Cardiac muscle cell (in vitro differentiated cells and primary cell): ENCODE measurements around the gene LYRM4. TPM values are rescaled to one million over a fixed set of nuclear protein-coding genes. Genes with fewer than 3 reads are reported as not detected.

Experiments used
- DNase-seq, 2 donors: peaks; one replicate each; pipeline versions ENCODE4 v3.0.0 to v3.0.0-alpha.2; 2010 to 2017; ENCODE audit warnings: low read depth in 1 of 2, low spot score in 1 of 2
- H3K27ac ChIP-seq: fragments of 200-600 bp; sonication (generic); 2 replicates; pipeline ENCODE4 v1.5.1; 2016
- H3K27me3 ChIP-seq: fragments of 200-600 bp; sonication (generic); 2 replicates; pipeline ENCODE4 v1.6.0; 2016; ENCODE audit warnings: control low read depth
- H3K36me3 ChIP-seq: fragments of 200-600 bp; sonication (generic); 2 replicates; pipeline ENCODE4 v1.5.1; 2016; ENCODE audit warnings: control low read depth
- H3K4me1 ChIP-seq: fragments of 200-600 bp; sonication (generic); 2 replicates; pipeline ENCODE4 v1.8.1; 2017; ENCODE audit warnings: low read depth, mild to moderate bottlenecking, mixed run types
- H3K4me3 ChIP-seq: fragments of 200-600 bp; sonication (generic); 2 replicates; pipeline ENCODE4 v1.5.1; 2016; ENCODE audit warnings: mild to moderate bottlenecking
- H3K9me3 ChIP-seq: fragments of 200-600 bp; sonication (generic); 2 replicates; pipeline ENCODE4 v1.5.1; 2017; ENCODE audit warnings: low read depth, mild to moderate bottlenecking, control low read depth
- CTCF ChIP-seq: IDR thresholded peaks from 2 replicates; pipeline ENCODE4 v1.5.1; 2012; ENCODE audit warnings: low read depth, mild to moderate bottlenecking, low read length
- polyA plus RNA-seq: library from polyadenylated mRNA; unstranded; fragments of >200 nt; fragmentation: Nextera tagmentation; extraction: Ambion mirVana; gene quantifications from 2 replicates; pipeline ENCODE4 v1.2.1, GENCODE V29; 2016
- total RNA-seq: library from RNA; depleted of rRNA; stranded (reverse); fragments of >200 nt; gene quantifications from 2 replicates; pipeline ENCODE4 v1.2.3, GENCODE V29; 2016

Gene LYRM4
- total and polyA plus RNA-seq, 2 experiments from 2014 or later, result 24.2 to 38.3 TPM

- Histone ChIP-seq H3K27me3 (no peaks in the 10 kb centered on the region), H3K27ac (no peak overlapping the region), H3K4me1 (peaks cover 51% of the 10 kb centered on the region), H3K9me3 (no peaks in the 10 kb centered on the region), H3K36me3 (no peaks in the 10 kb centered on the region), H3K4me3 (no peak overlapping the region)
- no peak for TF ChIP-seq CTCF
- no peak for DNase-seq
Observed at GRCh38 chr6:5204376-5204775, 56.4 kb downstream of the LYRM4 start.

- no peak overlapping the region for H3K4me3 ChIP-seq
- H3K4me1 ChIP-seq, result peaks cover 51% of the 10 kb centered on the region
- H3K36me3 ChIP-seq, result no peaks in the 10 kb centered on the region
- no peaks in the 10 kb centered on the region for H3K27me3 ChIP-seq
- no peak for DNase-seq
- TF ChIP-seq CTCF, result no peak
- no peaks in the 10 kb centered on the region for H3K9me3 ChIP-seq
- H3K27ac ChIP-seq, result no peak overlapping the region
Observed at GRCh38 chr6:5203546-5203945, 57.2 kb downstream of the LYRM4 start.

GRCh38 chr6:5202941-5203340 is 57.8 kb downstream of the LYRM4 start:
- no peaks in the 10 kb centered on the region for H3K9me3 ChIP-seq
- no peaks in the 10 kb centered on the region for H3K36me3 ChIP-seq
- peaks cover 47% of the 10 kb centered on the region for H3K4me1 ChIP-seq
- no peak for TF ChIP-seq CTCF
- DNase-seq, result no peak
- no peak overlapping the region for H3K27ac ChIP-seq
- no peak overlapping the region for H3K4me3 ChIP-seq
- H3K27me3 ChIP-seq, result no peaks in the 10 kb centered on the region

GRCh38 chr6:5202206-5202605 is 58.5 kb downstream of the LYRM4 start:
- H3K27me3 ChIP-seq, result no peaks in the 10 kb centered on the region
- no peak overlapping the region for H3K4me3 ChIP-seq
- H3K36me3 ChIP-seq, result no peaks in the 10 kb centered on the region
- no peak for DNase-seq
- no peaks in the 10 kb centered on the region for H3K9me3 ChIP-seq
- H3K4me1 ChIP-seq, result peaks cover 40% of the 10 kb centered on the region
- H3K27ac ChIP-seq, result no peak overlapping the region
- TF ChIP-seq CTCF, result no peak

GRCh38 chr6:5201271-5201670 is 59.5 kb downstream of the LYRM4 start:
- TF ChIP-seq CTCF, result no peak
- Histone ChIP-seq H3K27me3 (no peaks in the 10 kb centered on the region), H3K27ac (no peak overlapping the region), H3K4me1 (peaks cover 31% of the 10 kb centered on the region), H3K36me3 (no peaks in the 10 kb centered on the region), H3K4me3 (no peak overlapping the region), H3K9me3 (no peaks in the 10 kb centered on the region)
- DNase-seq, result no peak

- no peaks in the 10 kb centered on the region for H3K9me3 ChIP-seq
Observed at GRCh38 chr6:5199702-5200101, 61.0 kb downstream of the LYRM4 start.

More at GRCh38 chr6:5199702-5200101, 61.0 kb downstream of the LYRM4 start:
- H3K4me1 ChIP-seq, result peaks cover 15% of the 10 kb centered on the region
- no peaks in the 10 kb centered on the region for H3K27me3 ChIP-seq
- no peaks in the 10 kb centered on the region for H3K36me3 ChIP-seq
- TF ChIP-seq CTCF, result no peak
- no peak overlapping the region for H3K4me3 ChIP-seq
- no peak overlapping the region for H3K27ac ChIP-seq
- DNase-seq, result no peak
